Measurements from ENCODE around the gene POU3F3.

DNA sequence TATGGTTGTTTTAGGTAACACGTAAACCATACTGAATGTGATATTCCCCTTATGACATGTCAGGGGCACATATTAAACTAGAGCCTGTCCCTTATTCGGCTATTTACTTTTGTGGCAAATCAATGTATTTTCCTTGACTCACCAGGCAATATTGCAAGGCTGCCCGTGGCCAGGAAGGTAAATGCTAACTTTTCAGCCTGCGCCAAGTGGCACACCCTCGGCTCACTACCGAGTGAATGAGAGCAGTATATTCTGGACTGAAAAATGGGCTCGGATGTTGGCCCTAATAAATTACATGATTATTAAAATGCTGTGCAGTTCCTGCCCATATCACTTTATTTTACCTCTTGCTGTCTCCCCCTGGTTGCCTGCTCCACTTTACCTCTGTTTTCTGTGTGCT lies 46.7 kb downstream of the POU3F3 start:
- TF ChIP-seq, protein P1, sequence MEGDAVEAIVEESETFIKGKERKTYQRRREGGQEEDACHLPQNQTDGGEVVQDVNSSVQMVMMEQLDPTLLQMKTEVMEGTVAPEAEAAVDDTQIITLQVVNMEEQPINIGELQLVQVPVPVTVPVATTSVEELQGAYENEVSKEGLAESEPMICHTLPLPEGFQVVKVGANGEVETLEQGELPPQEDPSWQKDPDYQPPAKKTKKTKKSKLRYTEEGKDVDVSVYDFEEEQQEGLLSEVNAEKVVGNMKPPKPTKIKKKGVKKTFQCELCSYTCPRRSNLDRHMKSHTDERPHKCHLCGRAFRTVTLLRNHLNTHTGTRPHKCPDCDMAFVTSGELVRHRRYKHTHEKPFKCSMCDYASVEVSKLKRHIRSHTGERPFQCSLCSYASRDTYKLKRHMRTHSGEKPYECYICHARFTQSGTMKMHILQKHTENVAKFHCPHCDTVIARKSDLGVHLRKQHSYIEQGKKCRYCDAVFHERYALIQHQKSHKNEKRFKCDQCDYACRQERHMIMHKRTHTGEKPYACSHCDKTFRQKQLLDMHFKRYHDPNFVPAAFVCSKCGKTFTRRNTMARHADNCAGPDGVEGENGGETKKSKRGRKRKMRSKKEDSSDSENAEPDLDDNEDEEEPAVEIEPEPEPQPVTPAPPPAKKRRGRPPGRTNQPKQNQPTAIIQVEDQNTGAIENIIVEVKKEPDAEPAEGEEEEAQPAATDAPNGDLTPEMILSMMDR (conservative IDR thresholded peaks at IDR 0.05; ENCODE audit: low read length), result no peak
- TF ChIP-seq EZH2phosphoT487 (IDR thresholded peaks at IDR 0.05; ENCODE audit: borderline replicate concordance, low read depth, low read length), result no peak
